Lung (tissue), 12 donors: ENCODE results near the gene UBE2O. TPM values are rescaled to one million over a fixed set of nuclear protein-coding genes. Genes with fewer than 3 reads are reported as not detected.
A peak's percentile ranks its signal among the peaks of the same experiment; 100 is the strongest.

Experiments
- ATAC-seq: fragments of 200-7000 bp; cut with Tn5 transposase; one replicate; pipeline ENCODE4 v1.9.1; 2020; ENCODE audit warnings: moderate number of reproducible peaks; ENCODE audit not compliant: insufficient read depth, low FRiP score
- DNase-seq, 3 donors: peaks; one replicate each; pipeline ENCODE4 v3.0.0-alpha.2; 2013 to 2017
- H3K27ac ChIP-seq, 2 donors: one replicate each; pipeline ENCODE4 v1.5.1; 2013; ENCODE audit warnings: mild to moderate bottlenecking in 2 of 2, moderate library complexity in 2 of 2, control low read depth in 1 of 2, inconsistent platforms in 1 of 2, low read depth in 1 of 2, low read length in 1 of 2
- H3K27me3 ChIP-seq, 3 donors: one replicate each; pipeline ENCODE4 v1.5.1; 2013; ENCODE audit warnings: low read length in 2 of 3; ENCODE audit not compliant: control insufficient read depth in 3 of 3, insufficient read depth in 3 of 3
- H3K36me3 ChIP-seq, 4 donors: one replicate each; pipeline ENCODE4 v1.5.1; 2013; ENCODE audit warnings: low read length in 4 of 4, mild to moderate bottlenecking in 1 of 4, moderate library complexity in 1 of 4; ENCODE audit not compliant: control insufficient read depth in 4 of 4, insufficient read depth in 4 of 4
- H3K4me1 ChIP-seq, 5 donors: one replicate each; pipeline ENCODE4 v1.5.1; 2013; ENCODE audit warnings: low read length in 5 of 5, mild to moderate bottlenecking in 2 of 5, moderate library complexity in 1 of 5; ENCODE audit not compliant: control insufficient read depth in 5 of 5, insufficient read depth in 5 of 5
- H3K4me3 ChIP-seq: one replicate; pipeline ENCODE4 v1.5.1; 2013; ENCODE audit warnings: mild to moderate bottlenecking, control low read depth, moderate library complexity
- H3K9ac ChIP-seq, 2 donors: one replicate each; pipeline ENCODE4 v1.5.1; 2013; ENCODE audit warnings: low read length in 2 of 2, control low read depth in 1 of 2; ENCODE audit not compliant: insufficient read depth in 1 of 2
- H3K9me3 ChIP-seq, 4 donors: one replicate each; pipeline ENCODE4 v1.5.1; 2013; ENCODE audit warnings: low read length in 3 of 4, mild to moderate bottlenecking in 1 of 4, moderate library complexity in 1 of 4; ENCODE audit not compliant: control insufficient read depth in 4 of 4, insufficient read depth in 3 of 4
- CTCF ChIP-seq: IDR thresholded peaks from 2 replicates; pipeline ENCODE4 v1.5.1; 2012; ENCODE audit warnings: mild to moderate bottlenecking; ENCODE audit errors: control extremely low read depth, extremely low read depth
- WGBS, 2 donors: extraction: QIAGEN DNeasy Blood & Tissue Kit; methylation state at CpG; one replicate each; pipeline ENCODE4 v1.1.7; 2013; 5-methylcytosine and 5-hydroxymethylcytosine counted together
- polyA plus RNA-seq, 2 donors: library from polyadenylated mRNA; stranded (reverse); fragments of 200-250 nt; gene quantifications; one replicate each; pipeline ENCODE4 v1.2.1, GENCODE V29; 2013
- total RNA-seq, 2 donors: library from RNA; depleted of rRNA in 1 of 2; stranded (reverse); fragments of >200 nt in 1 of 2; gene quantifications; one replicate each; pipeline ENCODE4 v1.2.1, GENCODE V29; 2014 to 2021
- donor health status: control.
- donor health status: control.
- donor health status: Bipolar disorder and iron deficiency.
- donor health status: healthy.
- donor health status: DM: yes; HTN: yes; CAD: no.

UBE2O gene
- total and polyA plus RNA-seq, 4 donors = 10.8 to 24.6 (median 17.7) TPM

DNA sequence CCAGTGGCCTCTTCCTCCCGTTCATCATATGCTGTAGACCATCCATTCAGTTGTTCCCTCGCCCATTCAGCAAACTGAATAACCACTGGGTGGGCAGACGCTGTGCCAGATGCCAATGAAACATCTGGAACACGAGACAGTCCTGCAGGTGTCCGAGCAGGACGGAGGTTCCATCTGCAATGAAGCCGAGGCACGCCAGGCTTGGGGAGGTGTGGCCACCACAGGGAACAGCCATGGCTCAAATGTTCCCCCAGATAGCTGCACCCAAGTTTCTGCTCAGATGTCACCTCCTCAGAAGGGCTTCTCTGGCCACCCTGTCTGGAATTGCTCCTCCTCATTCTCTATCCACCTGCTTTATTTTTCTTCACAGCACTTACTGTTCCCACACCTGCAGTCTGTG lies 30.5 kb downstream of the UBE2O start:
- H3K27me3 ChIP-seq = no peaks in the 10 kb centered on the region
- H3K9ac ChIP-seq = no peak overlapping the region
- 94 to 98% methylated on average over 8 of the region's 8 CpGs for WGBS, 2 donors

GRCh38 chr17:76421044-76421407 lies 31.9 kb downstream of the UBE2O start:
- Histone ChIP-seq H3K4me1 (peaks cover 0 to 16% (median 9%) of the 10 kb centered on the region in 5 donors), H3K27ac (peak overlapping the region in 1 of 2 donors; percentile 43), H3K4me3 (no peak overlapping the region), H3K9me3 (no peaks in the 10 kb centered on the region), H3K27me3 (no peaks in the 10 kb centered on the region), H3K9ac (no peak overlapping the region), H3K36me3 (no peaks in the 10 kb centered on the region)
- ATAC-seq = no peak
- DNase-seq = peak; percentile 52 to 79 (median 65)
- 67 to 74% methylated on average over 7 of the region's 7 CpGs for WGBS, 2 donors
- TF ChIP-seq CTCF = no peak

More for the DNA sequence above, 30.5 kb downstream of the UBE2O start:
- TF ChIP-seq CTCF = no peak
- H3K36me3 ChIP-seq = no peaks in the 10 kb centered on the region
- no peak for ATAC-seq
- H3K27ac ChIP-seq = no peak overlapping the region
- H3K9me3 ChIP-seq = no peaks in the 10 kb centered on the region
- DNase-seq = no peak
- peaks cover under 1 to 17% (median 11%) of the 10 kb centered on the region in 5 donors for H3K4me1 ChIP-seq
- H3K4me3 ChIP-seq = no peak overlapping the region

GRCh38 chr17:76420356-76421043 lies 32.5 kb downstream of the UBE2O start:
- Histone ChIP-seq H3K27me3 (no peaks in the 10 kb centered on the region), H3K36me3 (no peaks in the 10 kb centered on the region), H3K4me3 (no peak overlapping the region), H3K4me1 (peaks cover 0 to 16% (median 9%) of the 10 kb centered on the region in 5 donors), H3K9ac (no peak overlapping the region), H3K9me3 (no peaks in the 10 kb centered on the region), H3K27ac (peak overlapping the region in 1 of 2 donors; percentile 43)
- WGBS, 2 donors = 71 to 81% methylated on average over 10 of the region's 10 CpGs
- DNase-seq = no peak
- TF ChIP-seq CTCF = no peak
- ATAC-seq = no peak
